ENCODE data around the gene DR1.
"Not testable (repeated sequence)": the region's sequence is repeated elsewhere in the genome, so short reads cannot be mapped to it uniquely, and the experiment has no call there.

Gene DR1

DNA sequence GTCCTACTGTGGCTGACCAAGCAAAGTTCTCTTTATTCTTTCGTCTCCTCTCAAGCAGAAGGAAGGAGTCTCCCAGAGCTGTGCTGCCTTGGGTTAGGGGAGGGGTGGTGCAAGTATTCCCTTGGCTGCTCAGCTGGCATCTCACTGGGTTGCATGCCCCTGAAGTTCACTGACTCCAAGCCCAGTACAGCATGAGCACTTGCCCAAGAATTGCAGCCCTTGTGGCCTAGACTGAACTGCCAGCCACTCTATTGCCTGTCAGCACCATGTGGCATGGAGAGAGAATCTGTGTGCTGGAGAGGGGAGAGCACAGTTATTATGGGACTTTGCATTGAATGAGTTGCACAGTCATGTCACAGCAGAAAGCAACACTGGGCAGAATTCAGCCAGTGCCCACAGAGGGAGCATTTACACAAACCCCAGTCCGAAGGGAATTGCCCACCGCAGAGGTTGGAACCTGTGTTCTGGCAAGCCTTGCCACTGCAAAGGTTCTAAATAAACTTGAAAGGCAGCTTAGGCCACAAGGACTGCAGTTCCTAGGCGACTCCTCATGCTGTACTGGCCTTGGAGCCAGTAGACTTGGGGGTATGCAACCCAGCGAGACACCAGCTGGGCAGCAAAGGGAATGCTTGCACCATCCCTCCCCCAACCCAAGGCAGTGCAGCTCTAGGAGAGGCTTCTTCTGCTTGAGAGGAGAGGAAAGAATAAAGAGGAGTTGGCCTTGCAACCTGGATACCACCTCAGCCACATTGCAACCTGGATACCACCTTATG lies 28.8 kb downstream of the DR1 start:
- no peak for DNase-seq

DNA sequence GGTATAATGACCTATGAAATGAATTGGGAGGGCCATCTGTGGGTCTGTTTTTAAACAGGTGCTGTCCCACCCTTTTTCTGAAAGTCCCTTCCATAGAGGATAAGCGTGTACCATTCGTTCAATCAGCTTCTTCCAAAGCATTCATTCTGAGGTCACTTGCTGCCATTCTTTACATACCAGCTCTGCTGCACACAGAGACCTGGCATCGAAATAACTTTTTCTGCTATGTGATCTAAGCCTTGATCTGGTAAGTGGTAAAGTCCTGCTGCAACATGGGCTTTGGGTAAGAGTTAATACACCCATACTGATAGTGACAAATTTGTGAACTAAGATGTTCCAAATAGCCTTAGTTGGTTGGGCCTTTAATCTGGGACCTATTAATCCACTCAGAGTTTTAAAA lies 38.9 kb downstream of the DR1 start:
- no peak for DNase-seq

DNA sequence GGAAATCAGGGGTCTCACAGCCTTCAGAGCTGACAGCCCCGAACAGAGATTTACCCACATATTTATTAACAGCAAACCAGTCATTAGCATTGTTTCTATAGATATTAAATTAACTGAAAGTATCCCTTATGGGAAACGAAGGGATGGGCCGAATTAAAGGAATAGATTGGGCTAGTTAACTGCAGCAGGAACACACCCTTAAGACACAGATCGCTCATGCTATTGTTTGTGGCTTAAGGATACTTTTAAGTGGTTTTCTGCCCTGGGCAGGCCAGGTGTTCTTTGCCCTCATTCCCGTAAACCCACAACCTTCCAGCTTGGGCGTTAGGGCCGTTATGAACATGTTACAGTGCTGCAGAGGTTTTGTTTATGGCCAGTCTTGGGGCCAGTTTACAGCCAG lies 40.6 kb downstream of the DR1 start:
- DNase-seq, result not testable (repeated sequence)

DNA sequence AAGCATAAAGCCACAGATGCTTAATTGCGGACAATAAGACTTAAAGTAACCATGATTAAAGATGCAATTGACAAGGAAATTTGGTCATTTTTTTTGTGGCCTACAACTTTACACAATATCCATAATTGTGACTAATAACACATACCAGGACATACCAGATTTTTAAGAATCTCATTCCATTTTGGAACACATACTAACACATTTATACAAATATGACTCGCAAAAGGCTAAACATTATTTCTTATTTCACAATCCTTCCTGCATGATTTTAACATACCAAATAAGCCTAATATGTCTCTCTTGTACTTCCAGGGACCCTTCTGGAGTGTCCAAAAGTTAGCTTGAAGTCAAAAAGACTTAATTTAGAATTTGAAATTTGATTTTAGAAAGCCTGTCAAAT lies 48.8 kb downstream of the DR1 start:
- DNase-seq, result no peak

DNA sequence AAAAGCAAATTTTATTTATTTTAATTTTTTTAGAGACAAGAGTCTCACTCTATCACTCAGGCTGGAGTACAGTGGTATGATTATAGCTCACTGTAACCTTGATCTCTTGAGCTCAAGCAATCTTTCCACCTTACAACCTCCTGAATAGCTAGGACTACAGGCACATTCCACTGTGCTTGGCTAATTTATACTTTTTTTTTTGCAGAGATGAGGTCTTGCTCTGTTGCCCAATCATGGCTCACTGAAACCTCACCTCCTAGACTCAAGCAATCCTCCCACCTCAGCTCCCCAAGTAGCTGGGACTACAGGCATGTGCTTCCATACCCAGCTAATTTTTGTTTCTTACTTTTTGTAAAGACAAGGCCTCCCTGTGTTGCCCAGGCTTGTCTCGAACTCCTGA lies 49.5 kb downstream of the DR1 start:
- DNase-seq, result no peak

DNA sequence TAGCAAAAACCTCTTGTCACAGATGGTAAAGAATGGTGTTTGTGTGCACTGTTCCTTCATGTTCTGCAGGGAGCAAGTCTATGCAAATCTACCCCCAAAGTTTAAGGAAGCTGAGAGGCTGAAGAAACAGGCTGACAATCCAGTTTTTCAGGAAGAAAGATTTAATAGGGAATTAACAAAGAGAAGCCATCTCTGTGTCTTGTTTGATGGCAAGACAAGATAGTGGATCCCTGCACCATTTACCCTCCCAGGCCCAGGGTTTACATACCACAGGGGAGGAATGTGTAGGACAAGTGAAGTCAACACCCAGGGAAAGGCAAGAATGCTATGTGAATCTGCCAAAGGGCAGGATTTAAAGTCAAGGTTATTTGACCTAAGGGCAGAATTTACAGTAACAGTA lies 54.1 kb downstream of the DR1 start:
- DNase-seq, result no peak

DNA sequence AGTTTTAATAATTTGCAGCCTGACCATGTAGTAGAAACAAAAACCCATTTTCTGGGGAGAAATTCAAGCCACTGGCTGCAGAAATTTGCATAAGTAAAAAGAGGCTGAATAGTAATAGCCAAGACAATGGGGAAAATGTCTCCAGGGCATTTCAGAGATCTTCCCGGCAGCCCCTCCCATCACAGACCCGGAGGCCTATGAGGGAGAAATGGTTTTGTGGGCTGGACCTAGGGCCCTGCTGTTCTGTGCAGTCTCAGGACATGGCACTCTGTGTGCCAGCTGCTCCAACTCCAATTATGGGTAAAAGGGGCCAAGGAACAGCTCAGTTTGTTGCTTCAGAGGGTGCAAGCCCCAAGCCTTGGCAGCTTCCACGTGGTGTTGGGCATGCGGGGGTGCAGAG lies 62.5 kb downstream of the DR1 start:
- DNase-seq, result no peak

DNA sequence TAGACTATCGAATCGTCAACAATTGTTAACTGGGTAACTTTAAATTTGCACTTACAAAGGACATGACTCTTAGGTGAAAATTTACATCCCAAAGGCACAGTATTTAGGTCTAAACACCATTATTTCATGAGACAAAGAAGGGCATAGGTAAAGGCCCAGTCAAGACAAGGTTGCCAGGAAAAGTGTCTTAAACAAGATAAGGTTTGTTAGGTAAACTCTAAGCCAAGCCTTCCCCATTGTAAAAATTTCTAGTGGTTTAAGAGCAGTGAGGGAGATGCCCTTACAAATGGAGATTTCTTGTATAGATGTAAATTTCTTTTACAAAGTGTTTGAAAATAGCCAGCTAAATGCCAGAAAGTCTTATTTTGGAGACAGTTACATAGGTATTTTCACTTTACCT lies 65.3 kb downstream of the DR1 start:
- DNase-seq, result no peak

DNA sequence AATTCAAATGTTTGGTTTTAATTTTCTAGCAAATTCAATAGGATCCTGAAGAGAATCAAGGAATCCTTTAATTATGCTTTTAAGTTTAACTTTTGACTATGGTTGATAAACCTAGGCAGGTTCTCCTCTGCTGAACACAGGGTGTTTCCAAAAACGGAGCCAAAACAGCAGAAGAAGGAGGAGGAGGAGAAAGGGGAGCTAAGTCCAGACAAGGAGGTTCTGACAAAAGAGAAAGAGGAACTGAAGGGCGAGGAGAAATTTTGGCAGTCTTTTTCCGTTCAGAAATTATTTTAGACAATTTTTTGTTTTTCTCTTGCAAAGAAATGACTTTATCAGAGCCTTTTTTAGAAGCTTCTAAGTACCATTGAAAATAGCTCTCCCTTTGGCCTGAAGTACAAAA lies 69.0 kb downstream of the DR1 start:
- DNase-seq, result no peak

DNA sequence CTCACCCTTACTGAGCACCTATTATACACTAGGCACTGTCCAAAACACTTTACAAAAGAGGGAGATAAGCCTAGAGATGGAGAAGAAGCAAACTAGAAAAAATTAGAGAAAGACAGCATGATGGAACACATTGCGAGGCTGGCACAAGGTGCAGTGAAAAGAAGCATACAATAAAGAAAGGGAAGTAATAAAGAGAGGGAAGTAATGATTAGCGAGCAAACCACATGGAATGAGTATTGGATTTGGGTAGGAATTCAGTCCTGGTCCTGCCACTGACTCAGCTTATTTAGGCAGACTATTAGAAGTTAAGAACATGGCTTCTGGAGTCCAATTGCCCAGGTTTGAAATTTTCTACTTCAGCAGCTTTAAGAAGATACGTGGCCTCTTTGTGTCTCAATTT lies 69.6 kb downstream of the DR1 start:
- no peak for DNase-seq

DNA sequence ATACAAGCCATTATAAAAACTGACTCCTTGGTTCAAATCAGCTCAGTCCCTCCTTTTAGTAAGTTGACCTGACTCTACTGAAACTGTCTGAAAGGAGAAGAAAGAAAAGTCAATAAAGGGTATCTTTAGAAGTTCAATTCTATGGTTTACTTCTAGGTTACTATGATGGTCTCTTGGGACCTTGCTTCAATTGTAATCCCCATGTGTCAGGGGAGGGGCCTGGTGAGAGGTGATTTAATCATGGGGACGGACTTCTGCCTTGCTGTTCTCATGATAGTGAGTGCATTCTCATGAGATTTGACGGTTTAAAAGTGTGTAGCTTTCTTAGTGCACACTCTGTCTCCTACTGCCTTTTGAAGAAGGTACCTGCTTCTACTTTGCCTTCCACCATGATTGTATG lies 70.5 kb downstream of the DR1 start:
- no peak for DNase-seq
